ENCODE measurements around the gene PLCD1. TPM values are rescaled to one million over a fixed set of nuclear protein-coding genes. Genes with fewer than 3 reads are reported as not detected.

PLCD1 gene
- total RNA-seq, 1 experiment from 2014 or later, result 27.1 TPM

DNA sequence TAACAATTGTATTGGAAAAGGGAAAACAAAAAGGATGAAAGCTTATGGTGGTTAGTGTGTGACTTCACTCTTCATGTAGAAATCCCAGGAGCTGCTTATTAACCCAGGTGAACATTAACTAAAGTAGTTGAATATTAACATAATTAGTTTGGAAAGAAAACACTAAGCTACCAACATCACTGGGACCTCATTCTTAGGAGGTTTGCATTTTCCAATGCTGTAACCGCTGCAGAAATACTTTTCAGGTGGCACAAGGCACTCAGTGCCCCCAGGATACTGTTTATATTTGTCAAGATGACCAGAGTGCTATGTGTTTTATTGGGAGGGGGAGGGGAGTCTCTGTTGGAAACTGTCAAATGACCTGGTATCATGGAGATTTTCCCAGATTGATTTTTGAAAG is 64.7 kb downstream of the PLCD1 start:
- H2BK20ac ChIP-seq (ENCODE audit: low read depth, low read length, poor library complexity, severe bottlenecking), result no peak overlapping the region
- H3K56ac ChIP-seq (ENCODE audit: insufficient read length, low read depth, low read length), result no peak overlapping the region
- no peak overlapping the region for H2BK15ac ChIP-seq (ENCODE audit: low read depth, low read length)
- Mint-ChIP-seq H3K4me1 (peaks cover 30% of the 10 kb centered on the region in 2 experiments), H3K36me3 (ENCODE audit: insufficient read depth in 1 of 3, low read depth in 3 of 3) (peaks cover 2 to 5% (median 4%) of the 10 kb centered on the region in 3 experiments; a peak in 6 of 7 replicates), H3K4me3 (no peak overlapping the region), H3K27me3 (ENCODE audit: low read depth) (no peaks in the 10 kb centered on the region), H3K9me3 (no peaks in the 10 kb centered on the region), H3K27ac (no peak overlapping the region)
- no peak overlapping the region for H3K23ac ChIP-seq (ENCODE audit: insufficient read length, low read depth, low read length)
- H4K20me1 ChIP-seq (ENCODE audit: control insufficient read depth, insufficient read depth, insufficient read length), result no peaks in the 10 kb centered on the region
- no peak overlapping the region for H2BK12ac ChIP-seq (ENCODE audit: insufficient read length, low read depth, low read length)
- no CpG with 5 or more reads among the region's 1 CpG for WGBS (ENCODE audit: extremely low coverage, insufficient read length, low lambda C conversion rate)
- no peaks in the 10 kb centered on the region for H3K79me2 ChIP-seq (ENCODE audit: insufficient read depth, low read length)
- no peaks in the 10 kb centered on the region for H3K23me2 ChIP-seq (ENCODE audit: insufficient read length, low read depth, low read length, poor library complexity, severe bottlenecking)
- H3K27me3 ChIP-seq (ENCODE audit: insufficient read depth, low read length), result no peaks in the 10 kb centered on the region
- no peak overlapping the region for H3K27ac ChIP-seq (ENCODE audit: insufficient read length, low read depth, low read length)
- no peaks in the 10 kb centered on the region for H3K79me1 ChIP-seq (ENCODE audit: insufficient read depth, low read depth, low read length, poor library complexity, severe bottlenecking)
- H3K4ac ChIP-seq (ENCODE audit: low read depth, low read length), result no peak overlapping the region
- peaks cover 16% of the 10 kb centered on the region; the same call in 1 of the 2 replicates for H3K4me1 ChIP-seq (ENCODE audit: insufficient read depth, low read length)
- H3K18ac ChIP-seq (ENCODE audit: insufficient read length, low read depth, low read length), result no peak overlapping the region
- H3K14ac ChIP-seq (ENCODE audit: insufficient read depth, low read length), result no peak overlapping the region
- no peak for DNase-seq
- H4K5ac ChIP-seq (ENCODE audit: insufficient read length, low read depth, low read length), result no peak overlapping the region
- H2AFZ ChIP-seq (ENCODE audit: low read length), result no peak overlapping the region
- H4K8ac ChIP-seq (replicated peaks; ENCODE audit: insufficient read length, low read depth, low read length), result no peak overlapping the region
- H2BK120ac ChIP-seq (ENCODE audit: low read depth, low read length, poor library complexity, severe bottlenecking), result no peak overlapping the region
- H3K9me3 ChIP-seq (ENCODE audit: control insufficient read depth, low read depth, low read length), result no peaks in the 10 kb centered on the region
- no peak overlapping the region for H3T11ph ChIP-seq (ENCODE audit: low read length)
- no peak overlapping the region for H3K9ac ChIP-seq (ENCODE audit: extremely low read depth, insufficient read length, low read length)
- no peak overlapping the region for H3K4me2 ChIP-seq (ENCODE audit: insufficient read depth, insufficient read length, low read length)
- no peak overlapping the region for H4K91ac ChIP-seq (ENCODE audit: insufficient read length, low read depth, low read length)
- TF ChIP-seq, protein P1, sequence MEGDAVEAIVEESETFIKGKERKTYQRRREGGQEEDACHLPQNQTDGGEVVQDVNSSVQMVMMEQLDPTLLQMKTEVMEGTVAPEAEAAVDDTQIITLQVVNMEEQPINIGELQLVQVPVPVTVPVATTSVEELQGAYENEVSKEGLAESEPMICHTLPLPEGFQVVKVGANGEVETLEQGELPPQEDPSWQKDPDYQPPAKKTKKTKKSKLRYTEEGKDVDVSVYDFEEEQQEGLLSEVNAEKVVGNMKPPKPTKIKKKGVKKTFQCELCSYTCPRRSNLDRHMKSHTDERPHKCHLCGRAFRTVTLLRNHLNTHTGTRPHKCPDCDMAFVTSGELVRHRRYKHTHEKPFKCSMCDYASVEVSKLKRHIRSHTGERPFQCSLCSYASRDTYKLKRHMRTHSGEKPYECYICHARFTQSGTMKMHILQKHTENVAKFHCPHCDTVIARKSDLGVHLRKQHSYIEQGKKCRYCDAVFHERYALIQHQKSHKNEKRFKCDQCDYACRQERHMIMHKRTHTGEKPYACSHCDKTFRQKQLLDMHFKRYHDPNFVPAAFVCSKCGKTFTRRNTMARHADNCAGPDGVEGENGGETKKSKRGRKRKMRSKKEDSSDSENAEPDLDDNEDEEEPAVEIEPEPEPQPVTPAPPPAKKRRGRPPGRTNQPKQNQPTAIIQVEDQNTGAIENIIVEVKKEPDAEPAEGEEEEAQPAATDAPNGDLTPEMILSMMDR (conservative IDR thresholded peaks at IDR 0.05), result no peak
- H2BK5ac ChIP-seq (ENCODE audit: insufficient read length, low read length), result no peak overlapping the region
- no peak overlapping the region for H2AK5ac ChIP-seq (ENCODE audit: insufficient read length, low read length)

Measured in H9 (cell line).